ENCODE results near the gene PGAP6. TPM values are rescaled to one million over a fixed set of nuclear protein-coding genes. Genes with fewer than 3 reads are reported as not detected.

Gene PGAP6
- polyA plus RNA-seq, 1 of the 3 experiments (the other 2 are of a cell fraction), result 133 TPM

DNA sequence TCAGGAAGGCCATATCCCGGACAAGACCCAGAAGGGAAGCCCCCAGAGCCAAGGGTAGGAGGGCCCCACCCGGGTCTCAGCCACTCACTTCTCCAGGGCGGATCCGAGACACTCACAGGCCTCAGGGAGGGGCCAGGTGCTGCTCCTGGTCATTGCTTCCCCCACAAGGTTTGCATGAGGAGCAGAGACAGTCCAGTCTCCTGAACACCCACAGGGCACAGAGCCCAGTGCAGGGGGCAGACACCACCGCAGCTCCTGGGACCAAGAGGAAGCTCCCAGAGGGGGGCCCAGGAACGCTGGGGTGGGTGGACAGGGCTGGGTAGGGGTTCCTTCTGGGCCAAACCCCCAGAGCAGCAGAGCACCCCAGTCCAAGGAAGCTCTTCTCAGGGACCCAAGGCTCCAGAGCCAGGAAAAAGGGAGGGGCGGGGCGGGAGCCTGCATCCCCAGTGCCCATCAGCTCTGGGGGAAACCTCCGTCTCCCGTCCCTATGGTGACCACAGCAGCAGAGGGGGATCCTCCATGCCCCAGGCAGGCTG is 10.7 kb downstream of the PGAP6 start:
- H3K4me1 ChIP-seq (ENCODE audit: control insufficient read depth in 1 of 2, insufficient read depth in 2 of 2, low read depth in 1 of 2, low read length in 1 of 2), result peaks cover 8 to 20% of the 10 kb centered on the region in 2 experiments; a peak in 2 of 4 replicates
- no peak overlapping the region for H3K9ac ChIP-seq
- peak overlapping the region; percentile 30; the same call in 1 of the 2 replicates for H3K4me2 ChIP-seq
- DNase-seq, result no peak
- ChIA-PET POLR2A (interaction anchor here (1.6 kb wide), 1 partner anchor 11 kb away, joined by 4 read pairs; the partner anchor contains the start of gene PGAP6), CTCF (interaction anchor here (1.1 to 1.9 kb wide), 4 partner anchors 9 to 274 kb away, joined by 4 to 16 read pairs (median 6); no protein-coding TSS in a partner anchor)
- no peaks in the 10 kb centered on the region for H3K27me3 ChIP-seq (ENCODE audit: insufficient read depth)
- no peaks in the 10 kb centered on the region for H3K9me2 ChIP-seq
- peaks cover 2 to 60% of the 10 kb centered on the region in 2 experiments for H3K36me3 ChIP-seq (replicated peaks in 1 of 2; ENCODE audit: control insufficient read depth in 1 of 2, insufficient read depth in 2 of 2, low read length in 1 of 2)
- H3K79me2 ChIP-seq (ENCODE audit: insufficient read depth), result no peaks in the 10 kb centered on the region; the same call in 1 of the 2 replicates
- TF ChIP-seq FOSL2 (IDR thresholded peaks at IDR 0.05; ENCODE audit: borderline replicate concordance, low read depth) (no peak), RCOR1 (IDR thresholded peaks at IDR 0.05; ENCODE audit: low read length) (no peak), CHD2 (IDR thresholded peaks at IDR 0.05; ENCODE audit: low read length, partially characterized antibody) (no peak), EZH2phosphoT487 (IDR thresholded peaks at IDR 0.05; ENCODE audit: borderline replicate concordance, low read depth) (no peak), SMC3 (IDR thresholded peaks at IDR 0.05; ENCODE audit: low read depth, low read length) (no peak), RXRA (IDR thresholded peaks at IDR 0.05; ENCODE audit: borderline replicate concordance, low read depth) (no peak)
- TF ChIP-seq, protein P1, sequence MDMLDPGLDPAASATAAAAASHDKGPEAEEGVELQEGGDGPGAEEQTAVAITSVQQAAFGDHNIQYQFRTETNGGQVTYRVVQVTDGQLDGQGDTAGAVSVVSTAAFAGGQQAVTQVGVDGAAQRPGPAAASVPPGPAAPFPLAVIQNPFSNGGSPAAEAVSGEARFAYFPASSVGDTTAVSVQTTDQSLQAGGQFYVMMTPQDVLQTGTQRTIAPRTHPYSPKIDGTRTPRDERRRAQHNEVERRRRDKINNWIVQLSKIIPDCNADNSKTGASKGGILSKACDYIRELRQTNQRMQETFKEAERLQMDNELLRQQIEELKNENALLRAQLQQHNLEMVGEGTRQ (IDR thresholded peaks at IDR 0.05; ENCODE audit: borderline replicate concordance, low read depth, low read length), result no peak
- TF ChIP-seq, protein P2, sequence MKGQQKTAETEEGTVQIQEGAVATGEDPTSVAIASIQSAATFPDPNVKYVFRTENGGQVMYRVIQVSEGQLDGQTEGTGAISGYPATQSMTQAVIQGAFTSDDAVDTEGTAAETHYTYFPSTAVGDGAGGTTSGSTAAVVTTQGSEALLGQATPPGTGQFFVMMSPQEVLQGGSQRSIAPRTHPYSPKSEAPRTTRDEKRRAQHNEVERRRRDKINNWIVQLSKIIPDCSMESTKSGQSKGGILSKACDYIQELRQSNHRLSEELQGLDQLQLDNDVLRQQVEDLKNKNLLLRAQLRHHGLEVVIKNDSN (IDR thresholded peaks at IDR 0.05; ENCODE audit: borderline replicate concordance, low read depth), result no peak
- H3K4me3 ChIP-seq (ENCODE audit: low read depth in 2 of 2, low read length in 1 of 2), result no peak overlapping the region
- peak overlapping the region; percentile 61 for H2AFZ ChIP-seq (ENCODE audit: low read depth)
- peaks cover 9% of the 10 kb centered on the region for H3F3A ChIP-seq (replicated peaks; ENCODE audit: insufficient read depth)
- H3K27ac ChIP-seq (ENCODE audit: low read depth in 2 of 2, low read length in 1 of 2), result peak overlapping the region; percentile 19 to 84; a peak in 3 of 4 replicates
- H4K20me1 ChIP-seq (ENCODE audit: insufficient read depth), result no peaks in the 10 kb centered on the region
- WGBS (ENCODE audit: low lambda C conversion rate), result 78% methylated on average over 6 of the region's 10 CpGs
- no peaks in the 10 kb centered on the region for H3K9me3 ChIP-seq

DNA sequence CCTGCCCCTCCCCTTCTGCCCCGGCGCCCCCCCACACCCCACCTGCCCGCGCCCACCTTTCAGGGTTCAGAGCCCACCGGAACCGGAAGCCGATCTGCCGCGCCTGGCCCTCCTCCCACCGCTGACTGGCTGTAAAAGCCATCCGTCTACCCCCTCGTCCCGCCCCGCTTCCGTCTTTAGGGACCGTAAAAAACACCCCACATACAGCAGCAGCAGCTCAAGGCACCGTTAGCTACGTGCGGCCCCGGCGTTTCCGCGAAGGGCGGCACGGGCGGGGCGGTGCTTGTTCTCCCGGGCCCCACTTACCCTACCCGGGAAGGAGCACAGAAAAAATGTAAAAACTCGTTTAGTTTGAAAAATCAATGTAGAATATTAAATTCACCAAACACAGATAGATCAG is 11.3 kb downstream of the PGAP6 start, which contains the start of gene MRPL28:
MRPL28 (minus strand) TSS at position 96 of the 400 bp plus-strand sequence. CDS start 320 bp downstream, outside the sequence.
- peaks cover 12% of the 10 kb centered on the region for H3F3A ChIP-seq (replicated peaks; ENCODE audit: insufficient read depth)
- 1% methylated on average over 27 of the region's 30 CpGs for WGBS (ENCODE audit: low lambda C conversion rate)
- ChIA-PET CTCF (interaction anchor here (0.7 to 1.9 kb wide), 5 partner anchors 8 to 274 kb away, joined by 3 to 16 read pairs (median 4); no protein-coding TSS in a partner anchor), POLR2A (interaction anchor here (1.6 kb wide), 1 partner anchor 11 kb away, joined by 4 read pairs; the partner anchor contains the start of gene PGAP6)
- peaks cover 2 to 55% of the 10 kb centered on the region in 2 experiments for H3K36me3 ChIP-seq (replicated peaks in 1 of 2; ENCODE audit: control insufficient read depth in 1 of 2, insufficient read depth in 2 of 2, low read length in 1 of 2)
- peak within 1 kb of the TSS; percentile 61 for H2AFZ ChIP-seq (ENCODE audit: low read depth)
- no peaks in the 10 kb centered on the region for H3K9me2 ChIP-seq
- no peaks in the 10 kb centered on the region for H3K9me3 ChIP-seq
- H3K4me3 ChIP-seq (ENCODE audit: low read depth in 2 of 2, low read length in 1 of 2), result peak within 1 kb of the TSS; percentile 50 to 60
- no peaks in the 10 kb centered on the region; the same call in 1 of the 2 replicates for H3K79me2 ChIP-seq (ENCODE audit: insufficient read depth)
- H3K27me3 ChIP-seq (ENCODE audit: insufficient read depth), result no peaks in the 10 kb centered on the region
- H4K20me1 ChIP-seq (ENCODE audit: insufficient read depth), result no peaks in the 10 kb centered on the region
- peak; percentile 99 for DNase-seq
- H3K4me1 ChIP-seq (ENCODE audit: control insufficient read depth in 1 of 2, insufficient read depth in 2 of 2, low read depth in 1 of 2, low read length in 1 of 2), result peaks cover 8 to 20% of the 10 kb centered on the region in 2 experiments; a peak in 2 of 4 replicates
- peak within 1 kb of the TSS; percentile 19 to 84; a peak in 3 of 4 replicates for H3K27ac ChIP-seq (ENCODE audit: low read depth in 2 of 2, low read length in 1 of 2)
- H3K4me2 ChIP-seq, result peak within 1 kb of the TSS; percentile 89
- no peak within 1 kb of the TSS for H3K9ac ChIP-seq
- TF ChIP-seq ELF1 (IDR thresholded peaks at IDR 0.05), result peak; percentile 85
- peak; percentile 35; the same call in 1 of the 2 replicates for TF ChIP-seq TAF1 (IDR thresholded peaks at IDR 0.05; ENCODE audit: borderline replicate concordance, low read depth, low read length)
- TF ChIP-seq, protein P3, sequence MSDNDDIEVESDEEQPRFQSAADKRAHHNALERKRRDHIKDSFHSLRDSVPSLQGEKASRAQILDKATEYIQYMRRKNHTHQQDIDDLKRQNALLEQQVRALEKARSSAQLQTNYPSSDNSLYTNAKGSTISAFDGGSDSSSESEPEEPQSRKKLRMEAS (IDR thresholded peaks at IDR 0.05; ENCODE audit: low read depth), result peak; percentile 59; the same call in 1 of the 2 replicates
- TF ChIP-seq, protein P4, sequence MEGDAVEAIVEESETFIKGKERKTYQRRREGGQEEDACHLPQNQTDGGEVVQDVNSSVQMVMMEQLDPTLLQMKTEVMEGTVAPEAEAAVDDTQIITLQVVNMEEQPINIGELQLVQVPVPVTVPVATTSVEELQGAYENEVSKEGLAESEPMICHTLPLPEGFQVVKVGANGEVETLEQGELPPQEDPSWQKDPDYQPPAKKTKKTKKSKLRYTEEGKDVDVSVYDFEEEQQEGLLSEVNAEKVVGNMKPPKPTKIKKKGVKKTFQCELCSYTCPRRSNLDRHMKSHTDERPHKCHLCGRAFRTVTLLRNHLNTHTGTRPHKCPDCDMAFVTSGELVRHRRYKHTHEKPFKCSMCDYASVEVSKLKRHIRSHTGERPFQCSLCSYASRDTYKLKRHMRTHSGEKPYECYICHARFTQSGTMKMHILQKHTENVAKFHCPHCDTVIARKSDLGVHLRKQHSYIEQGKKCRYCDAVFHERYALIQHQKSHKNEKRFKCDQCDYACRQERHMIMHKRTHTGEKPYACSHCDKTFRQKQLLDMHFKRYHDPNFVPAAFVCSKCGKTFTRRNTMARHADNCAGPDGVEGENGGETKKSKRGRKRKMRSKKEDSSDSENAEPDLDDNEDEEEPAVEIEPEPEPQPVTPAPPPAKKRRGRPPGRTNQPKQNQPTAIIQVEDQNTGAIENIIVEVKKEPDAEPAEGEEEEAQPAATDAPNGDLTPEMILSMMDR (IDR thresholded peaks at IDR 0.05), result no peak
- TF ChIP-seq GABPA (IDR thresholded peaks at IDR 0.05; ENCODE audit: low read depth), result peak; percentile 91
- TF ChIP-seq, protein P5, sequence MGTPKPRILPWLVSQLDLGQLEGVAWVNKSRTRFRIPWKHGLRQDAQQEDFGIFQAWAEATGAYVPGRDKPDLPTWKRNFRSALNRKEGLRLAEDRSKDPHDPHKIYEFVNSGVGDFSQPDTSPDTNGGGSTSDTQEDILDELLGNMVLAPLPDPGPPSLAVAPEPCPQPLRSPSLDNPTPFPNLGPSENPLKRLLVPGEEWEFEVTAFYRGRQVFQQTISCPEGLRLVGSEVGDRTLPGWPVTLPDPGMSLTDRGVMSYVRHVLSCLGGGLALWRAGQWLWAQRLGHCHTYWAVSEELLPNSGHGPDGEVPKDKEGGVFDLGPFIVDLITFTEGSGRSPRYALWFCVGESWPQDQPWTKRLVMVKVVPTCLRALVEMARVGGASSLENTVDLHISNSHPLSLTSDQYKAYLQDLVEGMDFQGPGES (IDR thresholded peaks at IDR 0.05; ENCODE audit: low read depth, low read length), result peak; percentile 96
- TF ChIP-seq NFIC (IDR thresholded peaks at IDR 0.05; ENCODE audit: borderline replicate concordance), result no peak
- TF ChIP-seq CHD2 (IDR thresholded peaks at IDR 0.05; ENCODE audit: low read length, partially characterized antibody), result peak; percentile 92
- TF ChIP-seq SIN3A (IDR thresholded peaks at IDR 0.05; ENCODE audit: borderline replicate concordance, low read depth, low read length), result peak; percentile 52; the same call in 1 of the 2 replicates
- peak; percentile 88; the same call in 1 of the 2 replicates for TF ChIP-seq POLR2AphosphoS5 (IDR thresholded peaks at IDR 0.05; ENCODE audit: low read depth, low read length)
- TF ChIP-seq RAD21 (IDR thresholded peaks at IDR 0.05; ENCODE audit: low read length), result no peak
- TF ChIP-seq FOSL2 (IDR thresholded peaks at IDR 0.05; ENCODE audit: borderline replicate concordance, low read depth), result no peak
- TF ChIP-seq RFX5 (IDR thresholded peaks at IDR 0.05; ENCODE audit: low read length), result no peak

Measured in SK-N-SH (cell line).